K562 (cell line): ENCODE measurements around the gene SLC23A2.

Experiments used
- BCL6 ChIP-seq: fragments of 250-450 bp; sonication (Bioruptor Pico); IDR thresholded peaks from 2 replicates; pipeline ENCODE4 v1.4.0; 2020
- CBX2 ChIP-seq: fragments of 200-600 bp; sonication (generic); IDR thresholded peaks from one replicate; pipeline ENCODE4 v1.6.1; 2012; ENCODE audit warnings: mild to moderate bottlenecking, low read length, inconsistent platforms; ENCODE audit not compliant: insufficient read depth, poor library complexity, severe bottlenecking
- CREM ChIP-seq: IDR thresholded peaks from 2 replicates; pipeline ENCODE4 v1.6.1; 2014; ENCODE audit warnings: antibody characterized with exemption, low read depth
- CTCF ChIP-seq, 3 experiments: IDR thresholded peaks in 2 of 3; conservative IDR thresholded peaks in 1 of 3; 2 replicates each; pipeline ENCODE4 v1.5.1; 2011 to 2012; ENCODE audit warnings: low read length in 3 of 3, mild to moderate bottlenecking in 3 of 3, control low read depth in 2 of 3, improper control_type of control experiment in 1 of 3, inconsistent platforms in 1 of 3, low read depth in 1 of 3, mixed read lengths in 1 of 3, moderate library complexity in 1 of 3; ENCODE audit not compliant: insufficient read depth in 2 of 3
- GATA2 ChIP-seq: sonication (generic); formaldehyde crosslinking; IDR thresholded peaks from 2 replicates; pipeline ENCODE4 v1.4.0; 2020; ENCODE audit warnings: mild to moderate bottlenecking, missing genetic modification reagents
- MXI1 ChIP-seq: IDR thresholded peaks from 2 replicates; pipeline ENCODE4 v1.6.1; 2011; ENCODE audit warnings: low read depth, mild to moderate bottlenecking, improper control_type of control experiment, low read length
- PTTG1 ChIP-seq: fragments of 450-650 bp; IDR thresholded peaks from 2 replicates; pipeline ENCODE4 v1.6.1; 2016; ENCODE audit warnings: low read depth, mild to moderate bottlenecking, missing genetic modification characterization, missing compliant biosample characterization
- SMARCA5 ChIP-seq: fragments of 450-650 bp; IDR thresholded peaks from 2 replicates; pipeline ENCODE4 v1.6.1; 2016
- ZFP91 ChIP-seq: sonication (generic); formaldehyde crosslinking; IDR thresholded peaks from 2 replicates; pipeline ENCODE4 v1.8.0; 2022; ENCODE audit warnings: mild to moderate bottlenecking, missing genetic modification reagents
- ZNF184 ChIP-seq: sonication (generic); formaldehyde crosslinking; IDR thresholded peaks from 2 replicates; pipeline ENCODE4 v1.5.0; 2020; ENCODE audit warnings: missing genetic modification reagents
- ZNF277 ChIP-seq: fragments of 250-450 bp; sonication (Bioruptor Pico); IDR thresholded peaks from 2 replicates; pipeline ENCODE4 v1.8.0; 2022; ENCODE audit warnings: inconsistent platforms, mild to moderate bottlenecking, moderate library complexity, borderline replicate concordance
- ZNF75A ChIP-seq: fragments of 450-650 bp; formaldehyde crosslinking; IDR thresholded peaks from 2 replicates; pipeline ENCODE4 v1.4.0; 2020; ENCODE audit warnings: mild to moderate bottlenecking

GRCh38 chr20:4864311-4864752 is 137.0 kb downstream of the SLC23A2 start:
- no peak for TF ChIP-seq CTCF (IDR thresholded peaks at IDR 0.05 in 2 of 3, conservative IDR thresholded peaks at IDR 0.05 in 1 of 3; ENCODE audit: insufficient read depth in 2 of 3, low read depth in 1 of 3, low read length in 3 of 3)
- TF ChIP-seq ZNF277 (CRISPR knock-in tag) = no peak
- no peak for TF ChIP-seq PTTG1
- no peak for TF ChIP-seq CBX2
- TF ChIP-seq ZNF184 (CRISPR knock-in tag) = no peak
- no peak for TF ChIP-seq ZFP91 (CRISPR knock-in tag)
- no peak for TF ChIP-seq SMARCA5
- no peak for TF ChIP-seq CREM
- TF ChIP-seq MXI1 = no peak
- no peak for TF ChIP-seq GATA2 (CRISPR knock-in tag)
- no peak for TF ChIP-seq ZNF75A (CRISPR knock-in tag)
- no peak for TF ChIP-seq BCL6 (CRISPR knock-in tag)
